ENCODE data around the gene LRP8. TPM values are rescaled to one million over a fixed set of nuclear protein-coding genes. Genes with fewer than 3 reads are reported as not detected.

LRP8 gene
- total and polyA plus RNA-seq, 2 donors (not counting 3 experiments of a cell fraction or from before 2014, with no cell fraction given) = 40.9 to 62.2 TPM

DNA sequence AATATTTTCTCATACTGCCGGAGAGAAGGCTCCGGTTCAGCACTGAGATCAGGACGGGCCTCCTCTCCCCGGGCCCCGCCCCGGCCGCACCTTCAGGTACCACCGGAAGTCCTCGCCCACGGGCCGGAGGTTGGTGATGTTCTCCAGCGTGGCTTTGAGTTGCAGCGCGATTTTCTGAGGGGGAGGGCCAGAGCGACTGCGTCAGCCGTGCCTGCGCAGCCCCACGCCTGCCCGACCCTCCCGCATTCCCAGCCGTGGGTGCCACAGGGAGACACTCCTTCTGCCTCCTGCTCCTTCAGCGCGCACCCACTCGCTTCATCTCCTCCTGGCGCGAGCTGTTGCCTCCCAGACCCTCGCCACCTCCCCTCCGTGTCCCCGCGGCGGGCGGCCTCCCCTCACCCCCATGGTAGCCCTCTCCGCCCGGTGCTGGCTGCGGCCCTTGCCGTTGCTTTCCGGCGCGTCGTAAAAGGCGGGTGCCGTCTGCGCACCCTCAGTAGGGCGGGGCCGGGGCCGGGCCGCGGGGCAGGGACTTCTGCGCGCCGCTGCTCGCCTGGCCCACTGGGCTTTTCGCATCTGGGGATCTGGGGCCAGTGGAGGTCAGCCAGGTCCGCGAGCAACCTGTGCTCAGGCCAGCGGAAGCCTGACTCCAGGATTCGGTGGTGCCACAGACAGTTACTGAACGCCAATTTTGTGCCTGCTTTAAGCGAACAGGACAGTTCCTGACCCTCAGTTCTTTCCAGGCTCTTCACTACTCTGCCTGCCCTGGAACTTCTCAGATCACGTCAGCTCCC is 107.5 kb downstream of the LRP8 start, which contains the start of gene CZIB:
Gene CZIB, minus strand, starts transcription at position 464 of the 791 bp plus-strand sequence. Its CDS starts 59 bp downstream, at position 405.
- CTCF ChIA-PET = no interaction called here
- intact Hi-C loops (cut with micrococcal nuclease) = loop anchor here (1.0 kb wide), 2 partner anchors 18 to 24 kb away; partner anchors contain the start of genes CPT2 and MAGOH

More for the DNA sequence above, 107.5 kb downstream of the LRP8 start, which contains the start of gene CZIB:
- DNase-seq (ENCODE audit: low read depth, low spot score) = peak; percentile 93
- Histone ChIP-seq H3K9me3 (replicated peaks; ENCODE audit: control insufficient read depth, insufficient read depth, low read length) (no peaks in the 10 kb centered on the region), H3K9me1 (replicated peaks; ENCODE audit: control insufficient read depth, extremely low read depth, insufficient read depth, low read length) (no peaks in the 10 kb centered on the region), H3K36me3 (ENCODE audit: control insufficient read depth in 2 of 2, extremely low read depth in 1 of 2, insufficient read depth in 2 of 2, low read length in 2 of 2) (peaks cover 0 to 5% of the 10 kb centered on the region in 2 experiments), H3K4me2 (ENCODE audit: insufficient read depth, low read length) (peak within 1 kb of the TSS; percentile 88), H3K27me3 (ENCODE audit: control insufficient read depth in 2 of 2, insufficient read depth in 2 of 2, low read length in 2 of 2) (no peaks in the 10 kb centered on the region), H4K20me1 (replicated peaks; ENCODE audit: control insufficient read depth, extremely low read depth, insufficient read depth, low read length) (no peaks in the 10 kb centered on the region), H3K79me2 (ENCODE audit: control insufficient read depth, insufficient read depth, low read length) (peaks cover 11% of the 10 kb centered on the region), H3K27ac (ENCODE audit: insufficient read depth, low read depth, low read length) (peak within 1 kb of the TSS; percentile 54), H3K9ac (replicated peaks; ENCODE audit: extremely low read depth, insufficient read depth, low read length) (peak within 1 kb of the TSS; percentile 85), H3K4me1 (ENCODE audit: control insufficient read depth, extremely low read depth, insufficient read depth, low read length) (peaks cover 19% of the 10 kb centered on the region), H2AFZ (ENCODE audit: low read depth, low read length) (peak within 1 kb of the TSS; percentile 98), H3K4me3 (replicated peaks in 1 of 3; ENCODE audit: insufficient read depth in 1 of 3, low read depth in 1 of 3, low read length in 3 of 3) (peak within 1 kb of the TSS; percentile 81 to 94 (median 83))
- BruUV-seq (replicated peaks) = no TSS peak
- dilution Hi-C loops (cut with MboI; ENCODE audit: extremely low pct_ligation_motif_present, low sequenced_read_pairs) = no loop called here
- peak; percentile 69 for FAIRE-seq
- POLR2A ChIA-PET = no interaction called here
- TF ChIP-seq POLR2AphosphoS5 (IDR thresholded peaks at IDR 0.05; ENCODE audit: insufficient read depth, low read depth, low read length) (peak; percentile 96), GATA2 (IDR thresholded peaks at IDR 0.05; ENCODE audit: insufficient read depth, insufficient read length, low read depth, low read length) (no peak), EZH2 (IDR thresholded peaks at IDR 0.05; ENCODE audit: borderline replicate concordance, low read depth, low read length, severe bottlenecking) (no peak), MYC (IDR thresholded peaks at IDR 0.05; ENCODE audit: low read depth, low read length) (peak; percentile 80), FOS (IDR thresholded peaks at IDR 0.05; ENCODE audit: borderline replicate concordance, insufficient read depth, low read length) (peak; percentile 14), POLR2A (IDR thresholded peaks at IDR 0.05; ENCODE audit: low read depth, low read length) (peak; percentile 89), MAX (IDR thresholded peaks at IDR 0.05; ENCODE audit: insufficient read depth, insufficient read length) (peak; percentile 21), JUN (IDR thresholded peaks at IDR 0.05; ENCODE audit: borderline replicate concordance, insufficient read depth, insufficient read length, low read depth) (no peak)
- TF ChIP-seq, protein P1, sequence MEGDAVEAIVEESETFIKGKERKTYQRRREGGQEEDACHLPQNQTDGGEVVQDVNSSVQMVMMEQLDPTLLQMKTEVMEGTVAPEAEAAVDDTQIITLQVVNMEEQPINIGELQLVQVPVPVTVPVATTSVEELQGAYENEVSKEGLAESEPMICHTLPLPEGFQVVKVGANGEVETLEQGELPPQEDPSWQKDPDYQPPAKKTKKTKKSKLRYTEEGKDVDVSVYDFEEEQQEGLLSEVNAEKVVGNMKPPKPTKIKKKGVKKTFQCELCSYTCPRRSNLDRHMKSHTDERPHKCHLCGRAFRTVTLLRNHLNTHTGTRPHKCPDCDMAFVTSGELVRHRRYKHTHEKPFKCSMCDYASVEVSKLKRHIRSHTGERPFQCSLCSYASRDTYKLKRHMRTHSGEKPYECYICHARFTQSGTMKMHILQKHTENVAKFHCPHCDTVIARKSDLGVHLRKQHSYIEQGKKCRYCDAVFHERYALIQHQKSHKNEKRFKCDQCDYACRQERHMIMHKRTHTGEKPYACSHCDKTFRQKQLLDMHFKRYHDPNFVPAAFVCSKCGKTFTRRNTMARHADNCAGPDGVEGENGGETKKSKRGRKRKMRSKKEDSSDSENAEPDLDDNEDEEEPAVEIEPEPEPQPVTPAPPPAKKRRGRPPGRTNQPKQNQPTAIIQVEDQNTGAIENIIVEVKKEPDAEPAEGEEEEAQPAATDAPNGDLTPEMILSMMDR (IDR thresholded peaks at IDR 0.05; ENCODE audit: extremely low read depth in 1 of 2, insufficient read depth in 1 of 2, low read depth in 1 of 2, low read length in 2 of 2) = no peak
